Endothelial cell of umbilical vein (primary cell): ENCODE results near the gene WDR89. TPM values are rescaled to one million over a fixed set of nuclear protein-coding genes. Genes with fewer than 3 reads are reported as not detected.

Experiments used
- BruUV-seq: library from RNA; stranded (reverse); fragments of 400-500 nt; replicated peaks from 2 replicates; lab custom pipeline; 2021; lab: Mats Ljungman, UMichigan
- CTCF ChIA-PET: fragments of 300-600, 350-600 bp; sonication (Branson Sonifier 250); formaldehyde crosslinking; loops from one replicate; lab custom pipeline; 2021; ENCODE audit warnings: antibody characterized with exemption, inconsistent platforms; lab: Charles Lee
- POLR2A ChIA-PET: fragments of 300-600, 350-600 bp; sonication (Branson Sonifier 250); formaldehyde crosslinking; loops from one replicate; lab custom pipeline; 2021; ENCODE audit warnings: antibody characterized with exemption, inconsistent platforms; lab: Charles Lee
- DNase-seq: peaks from one replicate; pipeline ENCODE4 v3.0.0-alpha.2; 2011; ENCODE audit warnings: low read depth, low spot score
- FAIRE-seq: peaks from 2 replicates; lab custom pipeline; 2011; peaks lifted over from hg19 to GRCh38; lab: Jason Lieb, UNC
- H2AFZ ChIP-seq: 2 replicates; pipeline ENCODE4 v1.6.0; 2012; ENCODE audit warnings: low read depth, low read length, control low read depth, inconsistent platforms
- H3K27ac ChIP-seq: 2 replicates; pipeline ENCODE4 v1.5.1; 2011; ENCODE audit warnings: low read depth, mild to moderate bottlenecking, control low read depth, low read length, moderate library complexity; ENCODE audit not compliant: insufficient read depth
- H3K27me3 ChIP-seq, 2 experiments: 2 replicates each; pipeline versions ENCODE4 v1.6.0 to v1.6.1; 2011; ENCODE audit warnings: low read length in 2 of 2, mixed read lengths in 1 of 2; ENCODE audit not compliant: control insufficient read depth in 2 of 2, insufficient read depth in 2 of 2
- H3K36me3 ChIP-seq, 2 experiments: 2 replicates in 1 of 2; 3 replicates in 1 of 2; pipeline ENCODE4 v1.5.1; 2011; ENCODE audit warnings: low read length in 2 of 2, mild to moderate bottlenecking in 1 of 2, moderate library complexity in 1 of 2; ENCODE audit not compliant: control insufficient read depth in 2 of 2, insufficient read depth in 2 of 2; ENCODE audit errors: extremely low read depth in 1 of 2
- H3K4me1 ChIP-seq: 3 replicates; pipeline ENCODE4 v1.5.1; 2011; ENCODE audit warnings: mild to moderate bottlenecking, low read length; ENCODE audit not compliant: control insufficient read depth, insufficient read depth; ENCODE audit errors: extremely low read depth
- H3K4me2 ChIP-seq: 2 replicates; pipeline ENCODE4 v1.6.1; 2011; ENCODE audit warnings: low read length, control low read depth, mixed read lengths; ENCODE audit not compliant: insufficient read depth
- H3K4me3 ChIP-seq, 3 experiments: fragments of 200-600 bp in 1 of 3; sonication (generic), shearing (Covaris generic) in 1 of 3; replicated peaks in 1 of 3; 2 replicates each; pipeline ENCODE4 v1.5.1; 2011 to 2016; ENCODE audit warnings: control low read depth in 3 of 3, low read length in 3 of 3, mild to moderate bottlenecking in 2 of 3, inconsistent platforms in 1 of 3, low read depth in 1 of 3, moderate library complexity in 1 of 3; ENCODE audit not compliant: insufficient read depth in 1 of 3
- H3K79me2 ChIP-seq: 2 replicates; pipeline ENCODE4 v1.6.0; 2012; ENCODE audit warnings: low read length, inconsistent platforms; ENCODE audit not compliant: control insufficient read depth, insufficient read depth
- H3K9ac ChIP-seq: replicated peaks from 2 replicates; pipeline ENCODE3; 2011; ENCODE audit warnings: low read length, control low read depth; ENCODE audit not compliant: insufficient read depth; ENCODE audit errors: extremely low read depth
- H3K9me1 ChIP-seq: replicated peaks from 3 replicates; pipeline ENCODE4 v1.6.0; 2011; ENCODE audit warnings: mild to moderate bottlenecking, low read length; ENCODE audit not compliant: control insufficient read depth, insufficient read depth; ENCODE audit errors: extremely low read depth
- H3K9me3 ChIP-seq: replicated peaks from 2 replicates; pipeline ENCODE4 v1.5.1; 2012; ENCODE audit warnings: low read length, inconsistent platforms; ENCODE audit not compliant: control insufficient read depth, insufficient read depth
- H4K20me1 ChIP-seq: replicated peaks from 2 replicates; pipeline ENCODE3; 2011; ENCODE audit warnings: mild to moderate bottlenecking, low read length; ENCODE audit not compliant: control insufficient read depth, insufficient read depth; ENCODE audit errors: extremely low read depth
- EZH2 ChIP-seq: IDR thresholded peaks from 2 replicates; pipeline ENCODE4 v1.6.1; 2012; ENCODE audit warnings: borderline replicate concordance, low read depth, mild to moderate bottlenecking, moderate library complexity, low read length, inconsistent platforms; ENCODE audit not compliant: severe bottlenecking
- FOS ChIP-seq: IDR thresholded peaks from 2 replicates; pipeline ENCODE4 v1.6.1; 2011; ENCODE audit warnings: mild to moderate bottlenecking, low read length, moderate library complexity, borderline replicate concordance; ENCODE audit not compliant: insufficient read depth
- GATA2 ChIP-seq: IDR thresholded peaks from 2 replicates; pipeline ENCODE4 v1.7.0; 2011; ENCODE audit warnings: low read depth, mild to moderate bottlenecking, moderate library complexity, mixed read lengths, low read length; ENCODE audit not compliant: insufficient read length, insufficient read depth
- JUN ChIP-seq: IDR thresholded peaks from 2 replicates; pipeline ENCODE4 v1.6.1; 2011; ENCODE audit warnings: borderline replicate concordance, low read depth; ENCODE audit not compliant: insufficient read length, insufficient read depth
- MYC ChIP-seq: IDR thresholded peaks from one replicate; pipeline ENCODE4 v1.6.1; 2011; ENCODE audit warnings: mild to moderate bottlenecking, low read depth, low read length
- POLR2A ChIP-seq: IDR thresholded peaks from 2 replicates; pipeline ENCODE4 v1.6.1; 2012; ENCODE audit warnings: low read depth, mild to moderate bottlenecking, control low read depth, low read length
- POLR2AphosphoS5 ChIP-seq: IDR thresholded peaks from 2 replicates; pipeline ENCODE4 v1.6.1; 2012; ENCODE audit warnings: low read depth, mild to moderate bottlenecking, control low read depth, low read length, moderate library complexity; ENCODE audit not compliant: insufficient read depth
- dilution Hi-C: fragments of 300-500 bp; cut with MboI; formaldehyde crosslinking; loops from one replicate; pipeline ENCODE4 v1.15.0; 2019; ENCODE audit warnings: low sequenced_read_pairs; ENCODE audit not compliant: extremely low pct_ligation_motif_present
- intact Hi-C: fragments of 100-400 bp; cut with micrococcal nuclease; formaldehyde crosslinking; loops from one replicate; pipeline ENCODE4 v1.10.0; 2022
- polyA plus RNA-seq, 4 experiments: library from polyadenylated mRNA; depleted of rRNA in 3 of 4; stranded (reverse) in 3 of 4; unstranded in 1 of 4; fragments of >200 nt; gene quantifications; 2 replicates each; pipeline versions ENCODE4 v1.2.1 to v1.2.3, GENCODE V29; 2011 to 2012; ENCODE audit warnings: missing spikeins in 1 of 4
- total RNA-seq: library from RNA; stranded (reverse); gene quantifications from 2 replicates; pipeline ENCODE4 v1.2.3, GENCODE V29; 2021
- TF ChIP-seq, protein P1 (sequence below): IDR thresholded peaks from 2 replicates; pipeline ENCODE4 v1.6.1; 2011; ENCODE audit not compliant: insufficient read depth, insufficient read length
- TF ChIP-seq, protein P2 (sequence below), 2 donors: IDR thresholded peaks; 1 replicate in 1 of 2; 2 replicates in 1 of 2; pipeline ENCODE4 v1.5.1; 2011; ENCODE audit warnings: low read length in 2 of 2, mild to moderate bottlenecking in 2 of 2, moderate library complexity in 2 of 2, control low read depth in 1 of 2, inconsistent platforms in 1 of 2, low read depth in 1 of 2; ENCODE audit not compliant: insufficient read depth in 1 of 2; ENCODE audit errors: extremely low read depth in 1 of 2

WDR89 gene
- total and polyA plus RNA-seq, 2 donors (not counting 3 experiments of a cell fraction or from before 2014, with no cell fraction given) = 3.5 to 10.7 TPM

DNA sequence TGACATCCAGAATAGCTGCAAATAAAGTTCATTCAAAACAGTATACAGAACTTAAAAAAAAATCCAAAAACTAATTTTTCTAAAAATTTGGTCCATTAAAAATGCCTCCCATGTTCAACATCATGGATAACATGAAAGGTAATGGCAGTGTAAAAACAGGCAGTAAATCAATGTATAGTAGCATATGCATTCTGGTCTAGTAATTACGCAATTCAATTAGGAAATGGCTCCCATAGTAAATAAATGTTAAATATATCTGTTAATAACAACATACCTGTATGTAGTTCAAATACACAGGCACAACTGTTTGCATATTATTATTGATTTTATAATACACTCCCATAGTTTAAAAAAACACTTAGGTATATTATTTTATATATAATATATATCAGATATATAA lies 43.7 kb upstream of the WDR89 start:
- Histone ChIP-seq H2AFZ (no peak overlapping the region), H3K9me3 (no peaks in the 10 kb centered on the region), H3K4me3 (no peak overlapping the region), H3K4me1 (no peaks in the 10 kb centered on the region), H3K4me2 (no peak overlapping the region), H3K27me3 (no peaks in the 10 kb centered on the region), H3K36me3 (peaks cover 0 to 4% of the 10 kb centered on the region in 2 experiments), H4K20me1 (no peaks in the 10 kb centered on the region), H3K9ac (no peak overlapping the region), H3K79me2 (no peaks in the 10 kb centered on the region), H3K27ac (no peak overlapping the region), H3K9me1 (no peaks in the 10 kb centered on the region)
- dilution Hi-C loops (no loop called here), intact Hi-C loops (no loop called here)
- DNase-seq (no peak), FAIRE-seq (no peak)
- BruUV-seq = no TSS peak
- ChIA-PET CTCF (interaction anchor here (1.4 kb wide), 1 partner anchor 85 kb away, joined by 3 read pairs; no protein-coding TSS in a partner anchor), POLR2A (no interaction called here)
- TF ChIP-seq POLR2AphosphoS5 = no peak
- no peak for TF ChIP-seq POLR2A

DNA sequence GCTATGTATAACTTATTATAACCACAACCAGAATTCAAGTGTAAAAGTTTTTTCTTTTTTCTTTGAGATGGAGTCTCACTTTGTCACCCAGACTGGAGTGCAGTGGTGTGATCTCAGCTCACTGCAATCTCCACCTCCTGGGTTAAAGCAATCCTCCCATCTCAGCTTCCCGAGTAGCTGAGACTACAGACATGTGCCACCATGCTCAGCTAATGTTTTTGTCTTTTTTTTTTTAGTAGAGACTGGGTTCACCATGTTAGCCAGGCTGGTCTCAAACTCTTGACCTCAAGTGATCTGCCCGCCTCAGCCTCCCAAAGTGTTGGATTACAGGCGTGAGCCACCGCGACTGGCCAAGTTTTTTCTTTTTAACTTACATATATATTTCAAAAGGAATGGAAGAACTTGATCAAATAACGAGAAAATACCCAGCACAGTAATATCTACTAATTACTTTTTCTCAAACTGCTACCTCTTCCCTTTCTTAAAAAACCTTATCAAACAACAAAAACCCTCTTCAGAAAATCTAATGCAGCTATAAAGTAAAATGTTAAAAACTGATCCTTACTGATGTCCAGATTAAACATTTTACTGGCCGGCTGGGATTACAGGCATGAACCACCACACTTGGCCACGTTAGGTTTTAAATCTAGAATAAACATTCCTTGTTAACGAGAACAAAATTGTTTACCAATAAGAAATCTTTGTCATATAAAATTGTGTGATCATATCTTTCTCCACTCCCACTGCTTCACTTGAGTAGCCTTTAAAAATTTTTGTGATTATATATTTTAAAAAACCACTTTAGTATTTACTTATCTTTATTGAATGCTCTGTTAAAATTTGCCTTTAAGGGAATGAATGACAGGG lies 41.3 kb upstream of the WDR89 start:
- Histone ChIP-seq H3K4me3 (no peak overlapping the region), H3K4me2 (no peak overlapping the region), H3K4me1 (peaks cover 4% of the 10 kb centered on the region), H3K27ac (no peak overlapping the region), H3K79me2 (no peaks in the 10 kb centered on the region), H3K9me1 (no peaks in the 10 kb centered on the region), H3K9me3 (no peaks in the 10 kb centered on the region), H3K9ac (no peak overlapping the region), H2AFZ (no peak overlapping the region), H4K20me1 (no peaks in the 10 kb centered on the region), H3K27me3 (no peaks in the 10 kb centered on the region), H3K36me3 (peaks cover 0 to 4% of the 10 kb centered on the region in 2 experiments)
- ChIA-PET CTCF (interaction anchor here (1.1 to 1.4 kb wide), 2 partner anchors 11 to 27 kb away, joined by 4 to 7 read pairs; no protein-coding TSS in a partner anchor), POLR2A (no interaction called here)
- no TSS peak for BruUV-seq
- dilution Hi-C loops (no loop called here), intact Hi-C loops (no loop called here)
- TF ChIP-seq EZH2 (no peak), FOS (no peak), MYC (no peak), JUN (no peak), POLR2AphosphoS5 (no peak), POLR2A (no peak), GATA2 (no peak)
- TF ChIP-seq, protein P1, sequence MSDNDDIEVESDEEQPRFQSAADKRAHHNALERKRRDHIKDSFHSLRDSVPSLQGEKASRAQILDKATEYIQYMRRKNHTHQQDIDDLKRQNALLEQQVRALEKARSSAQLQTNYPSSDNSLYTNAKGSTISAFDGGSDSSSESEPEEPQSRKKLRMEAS = no peak
- TF ChIP-seq, protein P2, sequence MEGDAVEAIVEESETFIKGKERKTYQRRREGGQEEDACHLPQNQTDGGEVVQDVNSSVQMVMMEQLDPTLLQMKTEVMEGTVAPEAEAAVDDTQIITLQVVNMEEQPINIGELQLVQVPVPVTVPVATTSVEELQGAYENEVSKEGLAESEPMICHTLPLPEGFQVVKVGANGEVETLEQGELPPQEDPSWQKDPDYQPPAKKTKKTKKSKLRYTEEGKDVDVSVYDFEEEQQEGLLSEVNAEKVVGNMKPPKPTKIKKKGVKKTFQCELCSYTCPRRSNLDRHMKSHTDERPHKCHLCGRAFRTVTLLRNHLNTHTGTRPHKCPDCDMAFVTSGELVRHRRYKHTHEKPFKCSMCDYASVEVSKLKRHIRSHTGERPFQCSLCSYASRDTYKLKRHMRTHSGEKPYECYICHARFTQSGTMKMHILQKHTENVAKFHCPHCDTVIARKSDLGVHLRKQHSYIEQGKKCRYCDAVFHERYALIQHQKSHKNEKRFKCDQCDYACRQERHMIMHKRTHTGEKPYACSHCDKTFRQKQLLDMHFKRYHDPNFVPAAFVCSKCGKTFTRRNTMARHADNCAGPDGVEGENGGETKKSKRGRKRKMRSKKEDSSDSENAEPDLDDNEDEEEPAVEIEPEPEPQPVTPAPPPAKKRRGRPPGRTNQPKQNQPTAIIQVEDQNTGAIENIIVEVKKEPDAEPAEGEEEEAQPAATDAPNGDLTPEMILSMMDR (IDR thresholded peaks at IDR 0.05; ENCODE audit: extremely low read depth in 1 of 2, insufficient read depth in 1 of 2, low read depth in 1 of 2, low read length in 2 of 2) = no peak
- no peak for FAIRE-seq
- DNase-seq = no peak
